SK-MEL-5 (cell line): ENCODE measurements around the gene ADAM30. TPM values are rescaled to one million over a fixed set of nuclear protein-coding genes. Genes with fewer than 3 reads are reported as not detected.

Experiments used
- DNase-seq: peaks from one replicate; pipeline ENCODE4 v3.0.0-alpha.2; 2016; ENCODE audit warnings: low read depth, low spot score
- in situ Hi-C: cut with HindIII; loops from 2 replicates; pipeline ENCODE4 v1.10.0; 2016; ENCODE audit warnings: low sequenced_read_pairs, high pct_unique_total_duplicates, low pct_unique_long_range_greater_than_20kb
- total RNA-seq: library from RNA; depleted of rRNA; stranded (reverse); fragments of >200 nt; shearing (Covaris generic); gene quantifications from 2 replicates; pipeline ENCODE4 v1.2.3, GENCODE V29; 2014

The ADAM30 gene
- total RNA-seq, 1 experiment from 2014 or later, result not detected

DNA sequence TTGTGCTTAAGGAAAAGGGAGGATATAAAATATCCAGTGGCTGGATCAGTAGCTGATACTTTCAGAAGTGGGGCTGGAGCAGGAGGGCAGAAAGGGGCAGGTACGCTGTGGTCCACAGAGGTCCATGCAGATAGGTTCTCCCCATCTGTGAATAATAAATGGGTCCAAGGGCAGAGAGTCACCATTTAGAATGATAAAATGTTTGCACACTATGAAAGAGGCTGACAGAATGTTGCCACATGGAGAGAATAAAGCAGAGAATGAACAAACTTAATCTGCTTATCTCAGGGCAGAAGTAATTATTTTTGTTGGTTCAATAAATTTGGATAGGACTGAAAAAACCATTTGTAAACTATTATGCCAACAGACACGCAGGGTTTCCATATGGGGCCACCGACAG, 16.6 kb upstream of the ADAM30 start:
- DNase-seq, result no peak
- in situ Hi-C loops, result no loop called here

DNA sequence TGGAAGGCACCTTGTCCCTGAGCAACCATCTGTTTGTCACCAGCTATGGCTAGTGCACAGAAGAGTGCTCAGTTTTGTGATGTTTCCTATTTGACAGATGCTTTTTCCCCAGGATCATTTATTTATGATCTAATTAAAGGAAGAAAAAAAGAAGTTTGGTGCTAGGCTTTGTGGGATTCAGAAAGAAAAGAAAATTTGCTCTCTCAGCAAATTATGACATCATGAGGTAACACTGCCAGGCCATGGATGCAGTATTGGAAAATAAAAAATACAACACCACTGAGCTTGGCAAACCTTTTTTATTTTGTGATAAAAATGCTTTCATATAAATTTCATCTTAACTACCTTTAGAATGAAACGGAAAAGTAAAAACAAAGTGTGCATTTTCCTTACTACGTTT, 15.5 kb upstream of the ADAM30 start:
- DNase-seq, result no peak
- in situ Hi-C loops, result no loop called here

- in situ Hi-C loops, result no loop called here
- DNase-seq, result no peak
Observed at GRCh38 chr1:119910618-119911017, 14.3 kb upstream of the ADAM30 start.

DNA sequence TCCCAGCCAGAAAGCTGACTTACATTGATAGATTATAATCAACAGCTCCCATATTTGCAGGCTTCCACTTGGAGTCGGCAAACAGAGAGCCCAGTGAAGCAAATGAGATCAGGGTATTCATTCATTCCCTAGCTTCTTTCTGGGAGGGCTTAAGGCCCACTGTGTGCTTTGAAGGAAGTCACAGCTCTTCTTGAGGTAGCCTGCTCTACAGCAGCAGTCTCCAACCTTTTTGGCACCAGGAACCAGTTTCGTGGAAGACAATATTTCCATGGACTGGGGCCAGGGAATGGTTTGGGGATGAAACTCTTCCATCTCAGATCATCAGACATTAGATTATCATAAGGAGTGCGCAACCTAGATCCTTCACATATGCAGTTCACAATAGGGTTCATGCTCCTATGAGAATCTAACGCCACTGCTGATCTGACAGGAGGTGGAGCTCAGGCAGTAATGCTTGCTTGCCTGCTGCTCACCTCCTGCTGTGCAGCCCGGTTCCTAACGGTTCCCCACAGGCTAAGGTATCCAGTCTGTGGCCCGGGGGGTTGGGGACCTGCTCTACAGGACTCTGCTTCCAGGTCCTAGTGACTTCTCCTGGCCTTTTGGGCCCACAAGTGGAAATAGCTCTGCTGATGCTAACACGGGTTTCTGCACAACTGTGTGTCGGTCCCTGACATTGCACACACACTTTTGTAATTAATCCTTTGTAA, 13.7 kb upstream of the ADAM30 start:
- no peak for DNase-seq
- in situ Hi-C loops, result no loop called here

GRCh38 chr1:119908661-119909060, 12.3 kb upstream of the ADAM30 start:
- no peak for DNase-seq
- in situ Hi-C loops, result no loop called here

- DNase-seq, result no peak
- in situ Hi-C loops, result no loop called here
Observed at GRCh38 chr1:119906927-119907652, 10.8 kb upstream of the ADAM30 start.

- no peak for DNase-seq
- in situ Hi-C loops, result no loop called here
Observed at GRCh38 chr1:119903443-119903835, 7.1 kb upstream of the ADAM30 start.

DNA sequence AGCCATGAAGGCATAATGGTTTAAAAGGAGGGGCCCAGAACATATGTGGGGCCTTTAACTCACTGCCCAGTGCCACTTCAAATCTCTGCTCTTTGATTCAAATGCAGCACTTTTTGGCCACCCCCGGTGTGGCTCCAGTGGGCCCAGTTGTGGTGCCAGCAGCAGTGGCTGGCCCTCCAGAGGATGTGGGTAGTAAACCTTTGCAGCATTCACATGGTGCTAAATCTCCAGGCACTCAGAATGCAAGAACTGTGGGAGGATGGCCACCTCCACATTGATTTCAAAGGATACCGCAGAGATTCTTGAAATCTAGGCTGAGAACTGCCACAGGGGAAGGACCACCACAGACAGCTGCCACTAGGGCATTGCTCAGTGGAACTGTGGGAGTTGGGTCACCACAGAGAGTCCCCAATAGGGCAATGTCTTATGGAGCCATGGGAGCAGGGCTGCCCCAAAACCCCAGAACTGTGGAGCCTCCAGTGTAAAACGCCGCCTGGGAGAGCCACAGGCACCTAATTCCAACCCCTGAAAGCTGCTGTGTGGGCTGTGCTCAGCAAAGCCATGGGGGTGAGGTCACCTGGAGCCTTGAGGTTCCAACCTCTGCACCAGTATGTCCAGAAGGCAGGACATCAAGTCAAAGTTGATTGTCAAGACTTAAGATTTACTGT, 6.6 kb upstream of the ADAM30 start:
- in situ Hi-C loops, result no loop called here

DNA sequence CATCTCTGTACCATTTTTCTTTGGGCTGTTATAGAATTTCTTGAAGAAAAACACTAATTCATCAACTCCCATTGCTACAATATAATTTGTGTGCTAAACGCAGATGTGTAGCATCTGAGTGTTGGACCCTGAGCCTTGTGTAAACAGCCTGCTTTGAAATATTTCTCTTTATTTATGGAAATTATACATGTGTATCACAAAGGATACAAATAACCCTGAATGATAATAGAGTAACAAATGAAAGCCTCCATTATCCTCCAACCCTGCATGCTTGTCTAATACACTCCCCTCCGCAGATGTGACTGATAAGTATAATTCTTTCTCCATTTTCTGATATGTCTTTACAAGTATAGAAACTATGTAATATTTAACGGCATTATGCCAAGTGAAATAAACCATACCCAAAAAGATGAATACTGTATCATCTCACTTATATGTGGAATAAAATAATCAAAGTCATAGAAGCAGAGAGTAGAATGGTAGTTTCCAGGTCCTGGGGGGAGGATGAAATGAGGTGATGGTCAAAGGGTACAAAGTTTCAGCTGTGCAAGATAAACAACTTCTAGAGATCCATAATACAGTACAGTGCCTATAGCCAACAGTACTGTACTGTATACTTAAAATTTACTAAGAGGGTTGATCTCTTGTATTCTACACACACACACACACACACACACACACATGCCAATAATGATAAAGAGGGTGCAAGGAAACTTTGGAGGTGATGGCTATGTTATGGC, 2.8 kb upstream of the ADAM30 start:
- in situ Hi-C loops, result no loop called here

More for the DNA sequence above, 6.6 kb upstream of the ADAM30 start:
- DNase-seq, result no peak

DNA sequence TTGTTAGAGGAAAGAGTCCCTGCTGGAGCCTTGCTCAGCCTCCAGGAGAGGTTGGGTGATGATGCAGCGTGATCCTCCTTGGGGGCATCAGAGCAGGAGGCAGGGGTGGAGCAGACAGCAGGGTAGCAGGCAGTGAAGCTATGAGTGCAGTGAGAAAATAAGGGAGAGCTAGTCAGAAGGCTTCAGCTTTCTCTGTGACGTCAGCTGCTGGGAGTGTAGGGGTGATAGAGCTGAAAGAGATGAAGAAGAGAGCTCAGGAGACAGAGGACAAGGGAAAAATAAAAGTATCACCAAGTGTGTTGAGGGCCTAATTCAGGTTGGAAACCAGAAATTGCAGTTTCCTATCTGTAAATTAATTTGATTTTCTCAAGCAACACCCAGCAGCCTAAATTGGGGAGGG, 2.2 kb upstream of the ADAM30 start:
- in situ Hi-C loops, result no loop called here
- no peak for DNase-seq

More for the DNA sequence above, 2.8 kb upstream of the ADAM30 start:
- no peak for DNase-seq

GRCh38 chr1:119895102-119895501, 1.2 kb downstream of the ADAM30 start:
- in situ Hi-C loops, result no loop called here
- DNase-seq, result no peak

- in situ Hi-C loops, result no loop called here
- no peak for DNase-seq
Observed at GRCh38 chr1:119893827-119894700, 2.3 kb downstream of the ADAM30 start.

DNA sequence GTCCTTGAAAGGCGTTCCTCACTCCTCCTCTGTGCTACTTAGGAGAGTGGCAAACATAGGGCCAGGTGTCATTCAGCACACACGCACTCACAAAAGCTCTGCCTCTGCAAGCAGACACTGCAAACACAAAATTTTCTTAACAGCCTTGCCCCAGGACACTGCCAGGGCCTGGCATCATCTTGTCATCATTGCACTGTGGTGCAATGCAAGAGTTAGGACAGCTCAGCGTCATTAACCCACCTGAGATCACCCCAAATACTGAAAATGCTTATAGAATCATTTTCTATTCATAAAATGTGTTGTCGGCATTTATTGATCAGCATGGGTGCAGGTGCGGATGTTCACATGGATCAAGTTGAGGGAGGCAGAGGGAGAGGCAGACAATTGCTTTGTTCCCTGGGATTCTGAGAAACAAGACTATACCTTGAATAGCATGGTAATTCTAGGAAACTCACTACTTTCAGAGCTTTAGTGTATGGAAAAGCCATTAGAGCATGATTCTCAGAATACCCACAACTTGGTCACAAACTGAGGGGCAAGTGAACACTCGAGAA, 3.0 kb downstream of the ADAM30 start:
- DNase-seq, result no peak
- in situ Hi-C loops, result no loop called here

DNA sequence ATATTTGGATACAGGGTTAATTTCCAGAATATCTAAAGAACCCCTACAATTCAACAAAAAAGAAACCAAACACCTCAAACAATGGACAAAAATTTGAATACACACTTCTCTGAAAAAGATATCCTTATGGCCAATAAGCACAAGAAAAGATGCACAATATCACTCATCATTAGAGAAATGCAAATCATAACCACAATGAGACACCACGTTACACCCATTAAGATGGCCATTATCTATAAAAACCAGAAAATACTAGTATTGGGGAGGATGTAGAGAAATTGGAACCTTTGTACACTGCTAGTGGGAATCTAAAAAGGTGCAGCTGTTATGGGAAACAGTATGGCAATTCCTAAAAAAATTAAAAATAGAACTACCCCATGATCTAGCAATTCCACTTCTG, 4.9 kb downstream of the ADAM30 start:
- no peak for DNase-seq
- in situ Hi-C loops, result no loop called here

GRCh38 chr1:119888476-119888875, 7.8 kb downstream of the ADAM30 start:
- DNase-seq, result no peak
- in situ Hi-C loops, result no loop called here

DNA sequence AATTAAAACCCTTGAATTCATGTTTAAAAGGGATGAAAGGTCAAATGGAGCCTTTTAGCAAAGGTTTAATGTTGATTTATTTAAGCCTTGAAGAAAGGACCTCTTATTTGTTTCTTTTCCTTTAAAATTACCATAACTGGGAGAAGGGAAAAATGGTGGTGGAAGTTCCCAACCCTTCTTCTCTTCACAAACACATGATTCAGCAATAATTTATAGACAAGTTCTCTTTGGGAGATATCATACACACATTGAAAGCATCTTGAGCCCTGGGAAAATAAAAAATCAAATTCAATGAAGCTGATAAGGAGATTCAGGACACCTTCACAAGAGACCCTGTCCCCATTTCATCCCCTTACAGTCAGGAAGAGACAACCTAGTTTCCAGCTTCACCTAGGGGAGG, 8.9 kb downstream of the ADAM30 start:
- no peak for DNase-seq
- in situ Hi-C loops, result no loop called here
